HG02588 (cell line): ENCODE results near the gene KCNAB1.

Experiments
- ATAC-seq: cut with Tn5 transposase; IDR thresholded peaks from one replicate; pipeline ENCODE4 v1.9.1; 2021; ENCODE audit warnings: mild to moderate bottlenecking, moderate library complexity; ENCODE audit not compliant: unreplicated experiment

KCNAB1 gene

GRCh38 chr3:156359368-156359767 lies 239.0 kb downstream of the KCNAB1 start:
- ATAC-seq, result no peak

GRCh38 chr3:156360083-156360482 lies 239.7 kb downstream of the KCNAB1 start:
- ATAC-seq, result no peak

- ATAC-seq, result no peak
Observed at GRCh38 chr3:156360963-156361362, 240.6 kb downstream of the KCNAB1 start.

- no peak for ATAC-seq
Observed at GRCh38 chr3:156366559-156366958, 246.2 kb downstream of the KCNAB1 start.

GRCh38 chr3:156368189-156368588 lies 247.8 kb downstream of the KCNAB1 start:
- ATAC-seq, result no peak

- ATAC-seq, result no peak
Observed at GRCh38 chr3:156371701-156372100, 251.3 kb downstream of the KCNAB1 start.

GRCh38 chr3:156373095-156373494 lies 252.7 kb downstream of the KCNAB1 start:
- no peak for ATAC-seq

- ATAC-seq, result no peak
Observed at GRCh38 chr3:156373654-156374053, 253.3 kb downstream of the KCNAB1 start.

GRCh38 chr3:156376199-156376598 lies 255.8 kb downstream of the KCNAB1 start:
- no peak for ATAC-seq

- no peak for ATAC-seq
Observed at GRCh38 chr3:156377266-156377665, 256.9 kb downstream of the KCNAB1 start.

GRCh38 chr3:156377718-156378117 lies 257.3 kb downstream of the KCNAB1 start:
- ATAC-seq, result no peak

- no peak for ATAC-seq
Observed at GRCh38 chr3:156378871-156379270, 258.5 kb downstream of the KCNAB1 start.

GRCh38 chr3:156379327-156379726 lies 258.9 kb downstream of the KCNAB1 start:
- ATAC-seq, result no peak

- no peak for ATAC-seq
Observed at GRCh38 chr3:156381253-156381652, 260.9 kb downstream of the KCNAB1 start.

GRCh38 chr3:156382458-156383346 lies 262.3 kb downstream of the KCNAB1 start:
- ATAC-seq, result no peak

GRCh38 chr3:156383441-156384025 lies 263.2 kb downstream of the KCNAB1 start:
- no peak for ATAC-seq

- ATAC-seq, result no peak
Observed at GRCh38 chr3:156388497-156389448, 268.4 kb downstream of the KCNAB1 start.

- ATAC-seq, result no peak
Observed at GRCh38 chr3:156389449-156389950, 269.1 kb downstream of the KCNAB1 start.

GRCh38 chr3:156390846-156391245 lies 270.5 kb downstream of the KCNAB1 start:
- ATAC-seq, result no peak

- ATAC-seq, result no peak
Observed at GRCh38 chr3:156395961-156396710, 275.8 kb downstream of the KCNAB1 start.
